GM12878 (cell line): ENCODE results near the gene CAPNS1. TPM values are rescaled to one million over a fixed set of nuclear protein-coding genes. Genes with fewer than 3 reads are reported as not detected.

Experiments
- ATAC-seq: fragments of 200-7000 bp; cut with Tn5 transposase; 3 replicates; pipeline ENCODE4 v1.9.1; 2020; ENCODE audit warnings: mild to moderate bottlenecking, moderate library complexity
- BruUV-seq: library from RNA; stranded (reverse); fragments of 400-500 nt; replicated peaks from 2 replicates; lab custom pipeline; 2021; lab: Mats Ljungman, UMichigan
- CTCF ChIA-PET: fragments of 300-600 bp; sonication (Branson Sonifier 250); formaldehyde crosslinking; extraction: SDS; loops from one replicate; lab custom pipeline; 2021; ENCODE audit warnings: inconsistent platforms; lab: Yijun Ruan, JAX
- POLR2A ChIA-PET: fragments of 350-600 bp; formaldehyde crosslinking; extraction: SDS; loops from one replicate; lab custom pipeline; 2021; ENCODE audit warnings: inconsistent platforms; lab: Charles Lee
- RAD21 ChIA-PET: fragments of 300-600 bp; sonication (Branson Sonifier 250); formaldehyde crosslinking; loops from one replicate; lab custom pipeline; 2023; ENCODE audit warnings: antibody characterized with exemption; ENCODE audit not compliant: unreplicated experiment; lab: Charles Lee
- SMC1A ChIA-PET: fragments of 300-600 bp; sonication (Branson Sonifier 250); formaldehyde crosslinking; loops from one replicate; lab custom pipeline; 2023; ENCODE audit not compliant: unreplicated experiment, uncharacterized antibody; lab: Charles Lee
- DNase-seq: peaks from one replicate; pipeline ENCODE4 v3.0.0-alpha.2; 2011; ENCODE audit warnings: low read depth, low spot score
- FAIRE-seq: peaks from 3 replicates; lab custom pipeline; 2011; peaks lifted over from hg19 to GRCh38; lab: Jason Lieb, UNC
- H2AFZ ChIP-seq: 2 replicates; pipeline ENCODE4 v1.6.0; 2011; ENCODE audit warnings: low read depth, low read length, control low read depth; ENCODE audit not compliant: control insufficient read depth
- H3K27ac ChIP-seq: 2 replicates; pipeline ENCODE4 v1.5.1; 2011; ENCODE audit warnings: control low read depth; ENCODE audit not compliant: control insufficient read depth, insufficient read depth
- H3K27me3 ChIP-seq, 2 experiments: replicated peaks in 1 of 2; 2 replicates each; pipeline versions ENCODE4 v1.6.0 to v1.6.1; 2011; ENCODE audit warnings: low read length in 1 of 2; ENCODE audit not compliant: control insufficient read depth in 2 of 2, insufficient read depth in 2 of 2
- H3K36me3 ChIP-seq, 2 experiments: 2 replicates each; pipeline ENCODE4 v1.5.1; 2011; ENCODE audit warnings: low read length in 1 of 2; ENCODE audit not compliant: control insufficient read depth in 2 of 2, insufficient read depth in 2 of 2
- H3K4me1 ChIP-seq: 2 replicates; pipeline ENCODE4 v1.6.1; 2011; ENCODE audit warnings: mild to moderate bottlenecking, low read length, moderate library complexity, mixed read lengths; ENCODE audit not compliant: control insufficient read depth, insufficient read depth
- H3K4me2 ChIP-seq: 2 replicates; pipeline ENCODE4 v1.6.0; 2011; ENCODE audit warnings: control low read depth; ENCODE audit not compliant: control insufficient read depth, insufficient read depth
- H3K4me3 ChIP-seq: fragments of 200-600 bp; sonication (generic); 2 replicates; pipeline ENCODE4 v1.5.1; 2016
- H3K79me2 ChIP-seq: 2 replicates; pipeline ENCODE4 v1.6.0; 2011; ENCODE audit warnings: low read length; ENCODE audit not compliant: control insufficient read depth, insufficient read depth
- H3K9ac ChIP-seq: 2 replicates; pipeline ENCODE4 v1.8.0; 2011; ENCODE audit warnings: low read length, control low read depth, mixed read lengths; ENCODE audit not compliant: control insufficient read depth, insufficient read depth
- H3K9me3 ChIP-seq: replicated peaks from 3 replicates; pipeline ENCODE4 v1.5.1; 2011; ENCODE audit warnings: mild to moderate bottlenecking, low read length; ENCODE audit not compliant: control insufficient read depth, insufficient read depth
- H4K20me1 ChIP-seq: 2 replicates; pipeline ENCODE4 v1.6.0; 2011; ENCODE audit not compliant: control insufficient read depth, insufficient read depth
- ESRRA ChIP-seq: IDR thresholded peaks from 2 replicates; pipeline ENCODE4 v1.6.1; 2012; ENCODE audit warnings: mild to moderate bottlenecking, low read length, improper control_type of control experiment
- HDGF ChIP-seq: fragments of 450-650 bp; IDR thresholded peaks from 2 replicates; pipeline ENCODE4 v1.6.1; 2016; ENCODE audit warnings: antibody characterized with exemption
- JUND ChIP-seq: IDR thresholded peaks from 2 replicates; pipeline ENCODE4 v1.6.1; 2012; ENCODE audit warnings: low read depth, mild to moderate bottlenecking, low read length, improper control_type of control experiment, moderate library complexity
- KAT2A ChIP-seq: conservative IDR thresholded peaks from 2 replicates; pipeline ENCODE4 v1.6.1; 2011; ENCODE audit warnings: low read depth, low read length; ENCODE audit not compliant: control insufficient read depth
- POLR2A ChIP-seq: IDR thresholded peaks from 2 replicates; pipeline ENCODE4 v1.6.1; 2011; ENCODE audit warnings: low read depth, mild to moderate bottlenecking, low read length
- POLR2AphosphoS2 ChIP-seq: IDR thresholded peaks from 2 replicates; pipeline ENCODE4 v1.6.1; 2011; ENCODE audit warnings: low read depth, mild to moderate bottlenecking, low read length, improper control_type of control experiment, moderate library complexity
- RB1 ChIP-seq: fragments of 450-650 bp; formaldehyde crosslinking; IDR thresholded peaks from 2 replicates; pipeline ENCODE4 v1.6.1; 2017; ENCODE audit warnings: mild to moderate bottlenecking, borderline replicate concordance
- SP1 ChIP-seq: IDR thresholded peaks from one replicate; pipeline ENCODE4 v1.6.1; 2011; ENCODE audit warnings: low read depth, low read length
- WGBS: methylation state at CpG from one replicate; pipeline ENCODE4 v1.1.6; 2016; ENCODE audit warnings: low lambda C conversion rate; ENCODE audit not compliant: insufficient replicate concordance, insufficient coverage; ENCODE audit errors: missing lambda C conversion rate; 5-methylcytosine and 5-hydroxymethylcytosine counted together
- in situ Hi-C: fragments of 300-500 bp; cut with MboI; formaldehyde crosslinking; loops from 9 replicates; pipeline ENCODE4 v1.14.3; 2018; ENCODE audit warnings: mixed read lengths
- intact Hi-C: fragments of 100-400 bp; cut with micrococcal nuclease; formaldehyde crosslinking; loops from one replicate; pipeline ENCODE4 v1.14.2; 2022; ENCODE audit not compliant: unreplicated experiment
- polyA plus RNA-seq, 11 experiments: library from polyadenylated mRNA; depleted of rRNA in 4 of 11; unstranded in 6 of 11; stranded (reverse) in 5 of 11; fragments of >200 nt; fragmentation: Nextera tagmentation in 4 of 11; fragmentation: Illumina TruSeq in 1 of 11; extraction: Ambion mirVana in 4 of 11; extraction: Trizol in 1 of 11; gene quantifications; 1 replicate in 1 of 11; 2 replicates in 10 of 11; pipeline versions ENCODE4 v1.2.1 to v1.2.3, GENCODE V29; 2011 to 2016; ENCODE audit warnings: inconsistent platforms in 2 of 11, missing spikeins in 2 of 11, low read depth in 1 of 11
- total RNA-seq, 4 experiments: library from RNA; depleted of rRNA in 3 of 4; stranded (reverse); fragments of >200 nt in 3 of 4; fragmentation: Illumina TruSeq in 1 of 4; extraction: Trizol in 1 of 4; gene quantifications; 2 replicates each; pipeline versions ENCODE4 v1.2.1 to v1.2.3, GENCODE V29; 2013 to 2021
- TF ChIP-seq, protein P1 (sequence below): IDR thresholded peaks from 2 replicates; pipeline ENCODE4 v1.6.1; 2011; ENCODE audit warnings: borderline replicate concordance, low read depth, mild to moderate bottlenecking, moderate library complexity, mixed read lengths, low read length; ENCODE audit not compliant: insufficient read depth; ENCODE audit errors: extremely low read length

Gene CAPNS1
- total and polyA plus RNA-seq, 10 of the 15 experiments (the other 5 are each of a cell fraction or from before 2014, with no cell fraction given) = 96.9 to 562 (median 245) TPM

DNA sequence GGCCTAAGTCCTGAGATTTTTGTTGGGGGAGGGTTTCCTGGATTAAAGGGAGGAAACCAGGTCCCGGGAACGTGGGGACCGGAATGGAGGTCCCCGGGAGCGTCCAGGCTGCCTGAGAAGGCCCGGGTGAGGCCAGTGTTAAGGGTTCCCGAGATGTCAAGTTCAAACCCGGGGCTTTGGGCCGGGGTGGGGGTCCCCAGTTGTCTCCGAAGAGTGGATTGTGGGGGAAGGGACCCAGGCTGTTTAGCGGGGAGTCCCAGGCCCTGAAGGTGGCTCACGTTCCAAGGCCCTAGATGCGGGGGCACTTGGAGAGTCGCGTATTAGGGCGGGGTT lies 12.1 kb downstream of the CAPNS1 start:
- intact Hi-C loops = no loop called here
- in situ Hi-C loops = no loop called here
- Histone ChIP-seq H3K4me1 (no peaks in the 10 kb centered on the region), H3K79me2 (no peaks in the 10 kb centered on the region), H2AFZ (no peak overlapping the region), H3K9me3 (no peaks in the 10 kb centered on the region), H3K4me2 (no peak overlapping the region), H3K36me3 (peaks cover 2 to 12% of the 10 kb centered on the region in 2 experiments; a peak in 3 of 4 replicates), H3K9ac (no peak overlapping the region), H4K20me1 (no peaks in the 10 kb centered on the region), H3K27ac (no peak overlapping the region), H3K4me3 (no peak overlapping the region), H3K27me3 (no peaks in the 10 kb centered on the region)
- DNase-seq = no peak
- ChIA-PET SMC1A (no interaction called here), POLR2A (no interaction called here), RAD21 (no interaction called here), CTCF (no interaction called here)
- FAIRE-seq = no peak
- no peak for ATAC-seq
- no TSS peak for BruUV-seq
- TF ChIP-seq HDGF (no peak), RB1 (no peak), JUND (no peak), ESRRA (no peak), POLR2AphosphoS2 (no peak)
- WGBS = 100% methylated on average over 10 of the region's 16 CpGs

DNA sequence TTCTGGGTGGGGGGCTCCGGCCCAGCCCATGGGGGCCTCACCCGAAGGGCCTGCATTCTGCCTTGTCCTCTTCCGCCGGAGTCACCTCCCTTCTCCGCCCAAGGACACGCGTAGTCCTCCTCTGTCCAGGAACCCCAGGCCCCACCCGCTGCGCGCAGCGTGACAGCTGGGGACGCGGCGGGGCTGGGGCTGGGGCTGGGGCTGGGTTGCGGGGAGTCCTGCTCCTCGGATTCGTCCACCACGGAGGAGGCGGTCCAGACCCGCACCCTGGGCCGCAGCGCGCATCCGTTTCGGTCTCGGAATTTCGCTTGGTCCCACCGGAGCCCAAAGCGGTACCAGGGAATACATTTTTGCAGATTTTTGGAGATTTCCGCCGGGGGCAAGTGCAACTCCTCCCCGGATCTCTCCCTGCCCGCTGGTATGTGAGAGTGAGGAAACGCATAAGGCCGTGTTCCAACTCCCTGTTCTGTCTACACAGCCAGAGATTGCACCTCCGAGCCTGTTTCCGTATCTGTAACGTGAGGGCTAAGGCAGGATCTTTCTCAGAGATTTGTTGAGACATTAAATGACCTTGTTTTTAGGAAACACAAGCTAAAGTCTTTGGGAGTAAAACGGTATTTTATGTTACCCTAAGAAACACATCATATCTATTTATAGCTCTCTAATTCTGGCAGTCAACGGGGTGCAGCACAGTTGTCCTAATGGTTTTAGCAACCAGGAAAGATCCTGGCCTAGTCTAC lies 12.7 kb downstream of the CAPNS1 start, which contains the start of gene COX7A1:
COX7A1 (minus strand) TSS at position 96 of the 740 bp plus-strand sequence; CDS start at position 56, 40 bp downstream.
- WGBS = 95% methylated on average over 37 of the region's 40 CpGs
- Histone ChIP-seq H3K27me3 (no peaks in the 10 kb centered on the region), H3K9me3 (no peaks in the 10 kb centered on the region), H3K4me1 (no peaks in the 10 kb centered on the region), H3K79me2 (no peaks in the 10 kb centered on the region), H3K27ac (no peak within 1 kb of the TSS), H3K4me2 (no peak within 1 kb of the TSS), H3K4me3 (no peak within 1 kb of the TSS), H3K9ac (no peak within 1 kb of the TSS), H4K20me1 (no peaks in the 10 kb centered on the region), H2AFZ (no peak within 1 kb of the TSS), H3K36me3 (peaks cover 0 to 12% of the 10 kb centered on the region in 2 experiments; a peak in 3 of 4 replicates)
- BruUV-seq = no TSS peak
- FAIRE-seq (no peak), ATAC-seq (no peak), DNase-seq (no peak)
- intact Hi-C loops = no loop called here
- SMC1A ChIA-PET = interaction anchor here (1.0 to 1.4 kb wide), 2 partner anchors 8 to 21 kb away, joined by 3 read pairs; no protein-coding TSS in a partner anchor
- POLR2A ChIA-PET = interaction anchor here (0.6 kb wide), 1 partner anchor 638 kb away, joined by 3 read pairs; no protein-coding TSS in a partner anchor
- in situ Hi-C loops = no loop called here
- RAD21 ChIA-PET = no interaction called here
- CTCF ChIA-PET = interaction anchor here (0.6 to 1.0 kb wide), 4 partner anchors 14 to 354 kb away, joined by 3 to 5 read pairs (median 3); no protein-coding TSS in a partner anchor
- no peak for TF ChIP-seq SP1
- TF ChIP-seq, protein P1, sequence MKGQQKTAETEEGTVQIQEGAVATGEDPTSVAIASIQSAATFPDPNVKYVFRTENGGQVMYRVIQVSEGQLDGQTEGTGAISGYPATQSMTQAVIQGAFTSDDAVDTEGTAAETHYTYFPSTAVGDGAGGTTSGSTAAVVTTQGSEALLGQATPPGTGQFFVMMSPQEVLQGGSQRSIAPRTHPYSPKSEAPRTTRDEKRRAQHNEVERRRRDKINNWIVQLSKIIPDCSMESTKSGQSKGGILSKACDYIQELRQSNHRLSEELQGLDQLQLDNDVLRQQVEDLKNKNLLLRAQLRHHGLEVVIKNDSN = no peak
- peak; percentile 30; the same call in 1 of the 2 replicates for TF ChIP-seq POLR2A
- TF ChIP-seq KAT2A = no peak
